OCI-LY3 (cell line): ENCODE measurements around the gene DFFA.

Experiments
- CTCF ChIP-seq: fragments of 200-600, 300-600 bp; sonication (generic); IDR thresholded peaks from 2 replicates; pipeline ENCODE4 v1.5.1; 2014; ENCODE audit warnings: antibody characterized with exemption, low read length, low read depth
- EZH2phosphoT487 ChIP-seq: fragments of 200-600 bp; shearing (Covaris generic); IDR thresholded peaks from 2 replicates; pipeline ENCODE4 v1.6.1; 2018; ENCODE audit warnings: antibody characterized with exemption, mixed run types, low read depth

GRCh38 chr1:10495475-10495817 lies 23.1 kb upstream of the DFFA start:
- TF ChIP-seq CTCF (no peak), EZH2phosphoT487 (no peak)
